ENCODE measurements around the gene SLC17A3.

DNA sequence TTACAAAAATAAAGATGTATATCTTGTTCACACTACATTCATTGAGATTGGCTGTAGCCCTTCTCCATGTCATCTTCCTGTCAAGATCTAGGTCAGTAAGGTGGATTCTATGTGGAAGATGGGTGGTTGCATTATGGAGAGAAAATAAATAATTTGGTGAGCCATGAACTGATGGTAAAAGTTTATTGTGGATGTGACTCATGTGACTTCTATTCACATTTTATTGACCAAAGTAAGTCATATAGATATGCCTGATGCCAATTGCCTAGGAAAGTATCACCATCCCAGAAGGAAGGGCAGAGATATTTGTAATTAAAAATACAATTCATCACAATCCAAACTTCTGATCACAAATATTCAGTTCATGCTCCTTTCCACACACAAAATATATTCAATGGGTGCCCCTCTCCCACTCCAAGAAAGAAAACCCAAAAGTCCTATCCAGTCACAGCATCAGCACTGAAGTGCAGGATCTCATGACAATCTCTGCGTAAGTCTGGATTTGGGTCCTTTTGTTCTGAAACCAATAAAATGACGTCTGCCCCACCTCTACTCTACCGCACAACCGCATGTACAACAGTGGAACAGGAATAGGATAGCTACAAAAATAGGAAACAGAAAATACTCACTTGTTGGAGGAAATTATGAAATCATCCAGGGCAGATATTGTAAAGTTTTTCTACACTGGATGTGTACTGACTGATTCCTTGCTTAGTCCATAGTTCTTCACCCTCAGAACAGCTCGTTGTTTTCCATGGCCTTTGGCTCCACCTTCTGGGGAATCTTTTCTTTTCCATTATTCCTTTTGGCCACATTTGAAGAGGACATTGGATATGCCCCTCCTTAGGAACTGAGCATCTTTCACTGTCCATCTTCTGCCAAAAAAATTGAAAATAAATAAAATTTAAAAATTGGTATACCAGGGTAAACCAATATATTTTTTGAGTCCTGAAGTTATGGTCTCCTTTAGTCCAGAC is 16.1 kb upstream of the SLC17A3 start:
- TF ChIP-seq, protein P1, sequence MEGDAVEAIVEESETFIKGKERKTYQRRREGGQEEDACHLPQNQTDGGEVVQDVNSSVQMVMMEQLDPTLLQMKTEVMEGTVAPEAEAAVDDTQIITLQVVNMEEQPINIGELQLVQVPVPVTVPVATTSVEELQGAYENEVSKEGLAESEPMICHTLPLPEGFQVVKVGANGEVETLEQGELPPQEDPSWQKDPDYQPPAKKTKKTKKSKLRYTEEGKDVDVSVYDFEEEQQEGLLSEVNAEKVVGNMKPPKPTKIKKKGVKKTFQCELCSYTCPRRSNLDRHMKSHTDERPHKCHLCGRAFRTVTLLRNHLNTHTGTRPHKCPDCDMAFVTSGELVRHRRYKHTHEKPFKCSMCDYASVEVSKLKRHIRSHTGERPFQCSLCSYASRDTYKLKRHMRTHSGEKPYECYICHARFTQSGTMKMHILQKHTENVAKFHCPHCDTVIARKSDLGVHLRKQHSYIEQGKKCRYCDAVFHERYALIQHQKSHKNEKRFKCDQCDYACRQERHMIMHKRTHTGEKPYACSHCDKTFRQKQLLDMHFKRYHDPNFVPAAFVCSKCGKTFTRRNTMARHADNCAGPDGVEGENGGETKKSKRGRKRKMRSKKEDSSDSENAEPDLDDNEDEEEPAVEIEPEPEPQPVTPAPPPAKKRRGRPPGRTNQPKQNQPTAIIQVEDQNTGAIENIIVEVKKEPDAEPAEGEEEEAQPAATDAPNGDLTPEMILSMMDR (IDR thresholded peaks at IDR 0.05; ENCODE audit: extremely low read depth in 1 of 2, insufficient read depth in 1 of 2, low read depth in 1 of 2, low read length in 2 of 2) = peak; percentile 16 to 17
- TF ChIP-seq POLR2A (IDR thresholded peaks at IDR 0.05; ENCODE audit: low read depth, low read length) (no peak), POLR2AphosphoS5 (IDR thresholded peaks at IDR 0.05; ENCODE audit: insufficient read depth, low read depth, low read length) (no peak), FOS (IDR thresholded peaks at IDR 0.05; ENCODE audit: borderline replicate concordance, insufficient read depth, low read length) (no peak), EZH2 (IDR thresholded peaks at IDR 0.05; ENCODE audit: borderline replicate concordance, low read depth, low read length, severe bottlenecking) (no peak), JUN (IDR thresholded peaks at IDR 0.05; ENCODE audit: borderline replicate concordance, insufficient read depth, insufficient read length, low read depth) (no peak)
